HCT116 (cell line): ENCODE data around the gene GH2. TPM values are rescaled to one million over a fixed set of nuclear protein-coding genes. Genes with fewer than 3 reads are reported as not detected.

ENCODE experiments used
- ATAC-seq: fragments of 200-7000 bp; cut with Tn5 transposase; 2 replicates; pipeline ENCODE4 v1.9.1; 2020; ENCODE audit warnings: mild to moderate bottlenecking, moderate library complexity
- BruUV-seq: library from RNA; stranded (reverse); fragments of 400-500 nt; replicated peaks from 2 replicates; lab custom pipeline; 2021; lab: Mats Ljungman, UMichigan
- CTCF ChIA-PET: fragments of 300-600 bp; sonication (Branson Sonifier 250); formaldehyde crosslinking; loops from one replicate; lab custom pipeline; 2021; ENCODE audit warnings: antibody characterized with exemption; lab: Charles Lee
- POLR2A ChIA-PET: fragments of 300-600, 350-600 bp; sonication (Branson Sonifier 250); formaldehyde crosslinking; loops from one replicate; lab custom pipeline; 2021; ENCODE audit warnings: antibody characterized with exemption; lab: Charles Lee
- RAD21 ChIA-PET, 2 experiments: fragments of 300-600 bp; sonication (Branson Sonifier 250); formaldehyde crosslinking; loops; one replicate each; lab custom pipeline; 2023; ENCODE audit warnings: low total read pairs in 2 of 2; ENCODE audit not compliant: uncharacterized antibody in 2 of 2, unreplicated experiment in 2 of 2, low non-redundant PET in 1 of 2; lab: Charles Lee
- DNase-seq: peaks from one replicate; pipeline ENCODE4 v3.0.0-alpha.2; 2010; ENCODE audit warnings: low read depth, low spot score
- H2AFZ ChIP-seq: fragments of 200-600 bp; shearing (Covaris generic), sonication (generic); 2 replicates; pipeline ENCODE4 v1.6.1; 2017; ENCODE audit warnings: low read depth, mixed run types, mixed read lengths, antibody characterized with exemption, low read length; ENCODE audit not compliant: poor library complexity, severe bottlenecking
- H3K27ac ChIP-seq: 2 replicates; pipeline ENCODE4 v1.5.1; 2012; ENCODE audit warnings: low read depth, low read length
- H3K27me3 ChIP-seq: fragments of 200-600 bp; sonication (generic); 2 replicates; pipeline ENCODE4 v1.6.1; 2016; ENCODE audit warnings: mixed run types, low read length, mixed read lengths; ENCODE audit not compliant: insufficient read depth
- H3K36me3 ChIP-seq, 2 experiments: fragments of 200-500 bp in 1 of 2; fragments of 200-600 bp in 1 of 2; sonication (Bioruptor generic) in 1 of 2; sonication (generic) in 1 of 2; 2 replicates each; pipeline versions ENCODE4 v1.5.1 to v1.6.1; 2014 to 2016; ENCODE audit warnings: low read length in 2 of 2, inconsistent platforms in 1 of 2, mixed read lengths in 1 of 2, mixed run types in 1 of 2; ENCODE audit not compliant: insufficient read depth in 2 of 2, control insufficient read depth in 1 of 2
- H3K4me1 ChIP-seq, 2 experiments: fragments of 200-600 bp in 1 of 2; sonication (generic) in 1 of 2; 2 replicates each; pipeline versions ENCODE4 v1.5.1 to v1.6.1; 2012 to 2017; ENCODE audit warnings: low read length in 2 of 2, inconsistent platforms in 1 of 2, mild to moderate bottlenecking in 1 of 2, mixed read lengths in 1 of 2, mixed run types in 1 of 2, moderate library complexity in 1 of 2; ENCODE audit not compliant: insufficient read depth in 2 of 2, control insufficient read depth in 1 of 2
- H3K4me2 ChIP-seq: fragments of 200-600 bp; sonication (generic); 2 replicates; pipeline ENCODE4 v1.6.1; 2017; ENCODE audit warnings: mixed run types, low read length, mixed read lengths
- H3K4me3 ChIP-seq, 2 experiments: fragments of 200-600 bp in 1 of 2; sonication (generic) in 1 of 2; replicated peaks in 1 of 2; 2 replicates each; pipeline ENCODE4 v1.5.1; 2011 to 2016; ENCODE audit warnings: low read length in 2 of 2, control low read depth in 1 of 2, low read depth in 1 of 2, mild to moderate bottlenecking in 1 of 2, mixed read lengths in 1 of 2, mixed run types in 1 of 2
- H3K79me2 ChIP-seq: fragments of 200-600 bp; sonication (generic); 2 replicates; pipeline ENCODE4 v1.6.1; 2017; ENCODE audit warnings: mild to moderate bottlenecking, mixed run types, low read length, moderate library complexity, mixed read lengths; ENCODE audit not compliant: insufficient read depth
- H3K9ac ChIP-seq: fragments of 200-600 bp; sonication (generic); 2 replicates; pipeline ENCODE4 v1.6.1; 2016; ENCODE audit warnings: low read length, mixed read lengths
- H3K9me2 ChIP-seq: fragments of 200-600 bp; sonication (generic), shearing (Covaris generic); 2 replicates; pipeline ENCODE4 v1.6.1; 2017; ENCODE audit warnings: mixed run types, mild to moderate bottlenecking, moderate library complexity; ENCODE audit not compliant: insufficient read depth
- H3K9me3 ChIP-seq, 2 experiments: fragments of 200-500 bp in 1 of 2; fragments of 200-600 bp in 1 of 2; sonication (Bioruptor generic) in 1 of 2; sonication (generic) in 1 of 2; 2 replicates each; pipeline ENCODE4 v1.6.1; 2014 to 2017; ENCODE audit warnings: low read length in 2 of 2, mixed read lengths in 2 of 2, inconsistent platforms in 1 of 2, low read depth in 1 of 2, mild to moderate bottlenecking in 1 of 2, mixed run types in 1 of 2, moderate library complexity in 1 of 2; ENCODE audit not compliant: control insufficient read depth in 1 of 2, insufficient read depth in 1 of 2
- H4K20me1 ChIP-seq: fragments of 200-600 bp; sonication (generic), shearing (Covaris generic); 2 replicates; pipeline ENCODE4 v1.6.1; 2017; ENCODE audit warnings: mixed run types, mild to moderate bottlenecking, moderate library complexity; ENCODE audit not compliant: insufficient read depth
- EZH2 ChIP-seq: fragments of 200-600 bp; sonication (generic); IDR thresholded peaks from 2 replicates; pipeline ENCODE4 v1.6.1; 2017; ENCODE audit warnings: antibody characterized with exemption, mixed run types
- JUND ChIP-seq: IDR thresholded peaks from 2 replicates; pipeline ENCODE4 v1.6.1; 2012
- POLR2AphosphoS5 ChIP-seq: IDR thresholded peaks from 2 replicates; pipeline ENCODE4 v1.6.1; 2011; ENCODE audit warnings: mild to moderate bottlenecking, low read depth, low read length, moderate library complexity
- RAD21 ChIP-seq: IDR thresholded peaks from 2 replicates; pipeline ENCODE4 v1.6.1; 2012; ENCODE audit warnings: low read depth, mild to moderate bottlenecking
- SIN3A ChIP-seq: IDR thresholded peaks from 2 replicates; pipeline ENCODE4 v1.6.1; 2012; ENCODE audit warnings: low read depth
- SRF ChIP-seq: IDR thresholded peaks from 2 replicates; pipeline ENCODE4 v1.6.1; 2012; ENCODE audit warnings: low read depth
- YY1 ChIP-seq: IDR thresholded peaks from 2 replicates; pipeline ENCODE4 v1.6.1; 2011; ENCODE audit warnings: low read length, low read depth, moderate library complexity, mild to moderate bottlenecking; ENCODE audit not compliant: insufficient replicate concordance; ENCODE audit errors: extremely low read depth
- ZFX ChIP-seq: fragments of 450-650 bp; IDR thresholded peaks from 2 replicates; pipeline ENCODE4 v1.6.1; 2017
- intact Hi-C: fragments of 100-400 bp; cut with micrococcal nuclease; formaldehyde crosslinking; loops from 2 replicates; pipeline ENCODE4 v1.10.0; 2022
- total RNA-seq: library from RNA; stranded (reverse); gene quantifications from one replicate; pipeline ENCODE4 v1.2.1, GENCODE V29; 2021; ENCODE audit not compliant: unreplicated experiment
- TF ChIP-seq, protein P1 (sequence below), 3 experiments: fragments of 200-600 bp in 1 of 3; sonication (generic) in 1 of 3; IDR thresholded peaks in 2 of 3; conservative IDR thresholded peaks in 1 of 3; 2 replicates each; pipeline ENCODE4 v1.5.1; 2012 to 2017; ENCODE audit warnings: low read depth in 2 of 3, low read length in 2 of 3, antibody characterized with exemption in 1 of 3, borderline replicate concordance in 1 of 3, control low read depth in 1 of 3, mild to moderate bottlenecking in 1 of 3, mixed read lengths in 1 of 3, mixed run types in 1 of 3, moderate library complexity in 1 of 3; ENCODE audit not compliant: insufficient read depth in 1 of 3
- TF ChIP-seq, protein P2 (sequence below): IDR thresholded peaks from 2 replicates; pipeline ENCODE4 v1.6.1; 2011; ENCODE audit warnings: mild to moderate bottlenecking, low read length, moderate library complexity; ENCODE audit not compliant: insufficient replicate concordance; ENCODE audit errors: extremely low read depth
- TF ChIP-seq, protein P3 (sequence below): IDR thresholded peaks from 2 replicates; pipeline ENCODE4 v1.6.1; 2012

The GH2 gene
- total RNA-seq, 1 experiment from 2014 or later: not detected

DNA sequence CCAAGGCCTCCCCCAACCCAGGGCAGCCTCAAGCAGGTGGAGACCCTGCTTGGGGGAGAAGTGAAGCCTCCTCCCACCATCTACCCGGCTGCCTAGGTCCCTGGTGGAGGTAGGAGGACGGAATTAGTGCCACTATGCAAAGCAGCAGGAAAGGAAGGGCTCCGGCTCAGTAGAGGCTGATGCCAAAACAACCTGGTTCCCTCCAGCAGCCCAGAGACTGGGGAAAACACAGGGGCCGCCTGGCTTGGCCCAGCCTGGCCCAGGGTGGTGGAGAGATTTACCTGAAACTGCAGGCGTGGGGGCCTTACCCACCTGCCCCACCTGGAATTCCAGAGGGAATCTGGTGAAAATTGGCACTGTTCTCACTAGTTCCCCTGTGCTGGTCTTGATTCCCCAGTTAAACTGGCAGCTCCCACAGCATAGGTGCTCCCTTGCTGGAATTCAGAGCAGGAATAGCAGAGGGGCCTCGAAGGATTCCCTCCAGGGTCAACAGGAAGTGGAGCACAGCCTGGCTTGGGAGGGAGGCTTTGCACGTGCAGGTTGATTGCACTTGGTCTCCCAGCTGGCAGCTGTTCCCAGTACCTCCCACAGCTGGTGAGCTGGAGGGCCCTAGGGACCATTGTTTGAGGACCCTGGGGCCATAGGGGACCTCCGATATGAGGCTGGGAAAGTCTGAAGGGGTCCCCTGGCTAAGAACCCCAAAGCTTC is 45.9 kb upstream of the GH2 start:
- intact Hi-C loops: no loop called here
- Histone ChIP-seq H3K9me3 (no peaks in the 10 kb centered on the region), H3K79me2 (no peaks in the 10 kb centered on the region), H3K9ac (no peak overlapping the region), H3K27ac (no peak overlapping the region; the same call in 1 of the 2 replicates), H3K4me2 (no peak overlapping the region), H4K20me1 (no peaks in the 10 kb centered on the region), H3K4me3 (no peak overlapping the region), H3K9me2 (no peaks in the 10 kb centered on the region), H3K27me3 (no peaks in the 10 kb centered on the region), H3K36me3 (no peaks in the 10 kb centered on the region), H3K4me1 (peaks cover 0 to 11% of the 10 kb centered on the region in 2 experiments; a peak in 3 of 4 replicates), H2AFZ (no peak overlapping the region)
- CTCF ChIA-PET: interaction anchor here (0.6 to 1.0 kb wide), 3 partner anchors 8 to 206 kb away, joined by 3 read pairs; no protein-coding TSS in a partner anchor
- no TSS peak for BruUV-seq
- TF ChIP-seq, protein P1, sequence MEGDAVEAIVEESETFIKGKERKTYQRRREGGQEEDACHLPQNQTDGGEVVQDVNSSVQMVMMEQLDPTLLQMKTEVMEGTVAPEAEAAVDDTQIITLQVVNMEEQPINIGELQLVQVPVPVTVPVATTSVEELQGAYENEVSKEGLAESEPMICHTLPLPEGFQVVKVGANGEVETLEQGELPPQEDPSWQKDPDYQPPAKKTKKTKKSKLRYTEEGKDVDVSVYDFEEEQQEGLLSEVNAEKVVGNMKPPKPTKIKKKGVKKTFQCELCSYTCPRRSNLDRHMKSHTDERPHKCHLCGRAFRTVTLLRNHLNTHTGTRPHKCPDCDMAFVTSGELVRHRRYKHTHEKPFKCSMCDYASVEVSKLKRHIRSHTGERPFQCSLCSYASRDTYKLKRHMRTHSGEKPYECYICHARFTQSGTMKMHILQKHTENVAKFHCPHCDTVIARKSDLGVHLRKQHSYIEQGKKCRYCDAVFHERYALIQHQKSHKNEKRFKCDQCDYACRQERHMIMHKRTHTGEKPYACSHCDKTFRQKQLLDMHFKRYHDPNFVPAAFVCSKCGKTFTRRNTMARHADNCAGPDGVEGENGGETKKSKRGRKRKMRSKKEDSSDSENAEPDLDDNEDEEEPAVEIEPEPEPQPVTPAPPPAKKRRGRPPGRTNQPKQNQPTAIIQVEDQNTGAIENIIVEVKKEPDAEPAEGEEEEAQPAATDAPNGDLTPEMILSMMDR (IDR thresholded peaks at IDR 0.05 in 2 of 3, conservative IDR thresholded peaks at IDR 0.05 in 1 of 3; ENCODE audit: borderline replicate concordance in 1 of 3, insufficient read depth in 1 of 3, low read depth in 2 of 3, low read length in 2 of 3): no peak
- TF ChIP-seq ZFX (no peak), SRF (no peak), POLR2AphosphoS5 (no peak), RAD21 (no peak), SIN3A (no peak), EZH2 (no peak), JUND (no peak), YY1 (no peak)
- TF ChIP-seq, protein P2, sequence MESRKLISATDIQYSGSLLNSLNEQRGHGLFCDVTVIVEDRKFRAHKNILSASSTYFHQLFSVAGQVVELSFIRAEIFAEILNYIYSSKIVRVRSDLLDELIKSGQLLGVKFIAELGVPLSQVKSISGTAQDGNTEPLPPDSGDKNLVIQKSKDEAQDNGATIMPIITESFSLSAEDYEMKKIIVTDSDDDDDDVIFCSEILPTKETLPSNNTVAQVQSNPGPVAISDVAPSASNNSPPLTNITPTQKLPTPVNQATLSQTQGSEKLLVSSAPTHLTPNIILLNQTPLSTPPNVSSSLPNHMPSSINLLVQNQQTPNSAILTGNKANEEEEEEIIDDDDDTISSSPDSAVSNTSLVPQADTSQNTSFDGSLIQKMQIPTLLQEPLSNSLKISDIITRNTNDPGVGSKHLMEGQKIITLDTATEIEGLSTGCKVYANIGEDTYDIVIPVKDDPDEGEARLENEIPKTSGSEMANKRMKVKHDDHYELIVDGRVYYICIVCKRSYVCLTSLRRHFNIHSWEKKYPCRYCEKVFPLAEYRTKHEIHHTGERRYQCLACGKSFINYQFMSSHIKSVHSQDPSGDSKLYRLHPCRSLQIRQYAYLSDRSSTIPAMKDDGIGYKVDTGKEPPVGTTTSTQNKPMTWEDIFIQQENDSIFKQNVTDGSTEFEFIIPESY: no peak
- TF ChIP-seq, protein P3, sequence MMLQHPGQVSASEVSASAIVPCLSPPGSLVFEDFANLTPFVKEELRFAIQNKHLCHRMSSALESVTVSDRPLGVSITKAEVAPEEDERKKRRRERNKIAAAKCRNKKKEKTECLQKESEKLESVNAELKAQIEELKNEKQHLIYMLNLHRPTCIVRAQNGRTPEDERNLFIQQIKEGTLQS: no peak
- ATAC-seq (no peak), DNase-seq (no peak)
- POLR2A ChIA-PET: no interaction called here
- RAD21 ChIA-PET: interaction anchor here in 1 of 2 experiments (0.6 kb wide), 1 partner anchor 103 kb away, joined by 4 read pairs; no protein-coding TSS in a partner anchor
